GM18508 (cell line): Measurements from ENCODE around the gene PEX14.

Experiments used
- ATAC-seq: cut with Tn5 transposase; IDR thresholded peaks from one replicate; pipeline ENCODE4 v1.9.1; 2021; ENCODE audit warnings: moderate number of reproducible peaks; ENCODE audit not compliant: insufficient read depth, unreplicated experiment

The PEX14 gene

GRCh38 chr1:10537082-10537766 is 62.5 kb downstream of the PEX14 start:
- ATAC-seq = no peak

GRCh38 chr1:10538646-10539355 is 64.1 kb downstream of the PEX14 start:
- no peak for ATAC-seq

- ATAC-seq = no peak
Observed at GRCh38 chr1:10539411-10540043, 64.8 kb downstream of the PEX14 start.

- ATAC-seq = no peak
Observed at GRCh38 chr1:10540277-10541005, 65.7 kb downstream of the PEX14 start.

- ATAC-seq = no peak
Observed at GRCh38 chr1:10541286-10541685, 66.5 kb downstream of the PEX14 start.

GRCh38 chr1:10544239-10544638 is 69.5 kb downstream of the PEX14 start:
- ATAC-seq = no peak

- no peak for ATAC-seq
Observed at GRCh38 chr1:10546896-10547295, 72.1 kb downstream of the PEX14 start.

- ATAC-seq = no peak
Observed at GRCh38 chr1:10549904-10550664, 75.3 kb downstream of the PEX14 start.

GRCh38 chr1:10553118-10553517 is 78.4 kb downstream of the PEX14 start:
- no peak for ATAC-seq

- no peak for ATAC-seq
Observed at GRCh38 chr1:10555635-10556429, 81.1 kb downstream of the PEX14 start.

- no peak for ATAC-seq
Observed at GRCh38 chr1:10556430-10557005, 81.8 kb downstream of the PEX14 start.

- ATAC-seq = no peak
Observed at GRCh38 chr1:10557714-10558113, 83.0 kb downstream of the PEX14 start.

GRCh38 chr1:10559386-10559785 is 84.6 kb downstream of the PEX14 start:
- no peak for ATAC-seq

GRCh38 chr1:10561497-10561896 is 86.7 kb downstream of the PEX14 start:
- no peak for ATAC-seq

GRCh38 chr1:10561955-10562354 is 87.2 kb downstream of the PEX14 start:
- no peak for ATAC-seq

GRCh38 chr1:10564063-10564462 is 89.3 kb downstream of the PEX14 start:
- ATAC-seq = no peak

GRCh38 chr1:10569531-10569930 is 94.8 kb downstream of the PEX14 start:
- ATAC-seq = no peak

- no peak for ATAC-seq
Observed at GRCh38 chr1:10575616-10576015, 100.9 kb downstream of the PEX14 start.

GRCh38 chr1:10578070-10578469 is 103.3 kb downstream of the PEX14 start:
- no peak for ATAC-seq
